ENCODE data around the gene PEX5.
A peak's percentile ranks its signal among the peaks of the same experiment; 100 is the strongest.

DNA sequence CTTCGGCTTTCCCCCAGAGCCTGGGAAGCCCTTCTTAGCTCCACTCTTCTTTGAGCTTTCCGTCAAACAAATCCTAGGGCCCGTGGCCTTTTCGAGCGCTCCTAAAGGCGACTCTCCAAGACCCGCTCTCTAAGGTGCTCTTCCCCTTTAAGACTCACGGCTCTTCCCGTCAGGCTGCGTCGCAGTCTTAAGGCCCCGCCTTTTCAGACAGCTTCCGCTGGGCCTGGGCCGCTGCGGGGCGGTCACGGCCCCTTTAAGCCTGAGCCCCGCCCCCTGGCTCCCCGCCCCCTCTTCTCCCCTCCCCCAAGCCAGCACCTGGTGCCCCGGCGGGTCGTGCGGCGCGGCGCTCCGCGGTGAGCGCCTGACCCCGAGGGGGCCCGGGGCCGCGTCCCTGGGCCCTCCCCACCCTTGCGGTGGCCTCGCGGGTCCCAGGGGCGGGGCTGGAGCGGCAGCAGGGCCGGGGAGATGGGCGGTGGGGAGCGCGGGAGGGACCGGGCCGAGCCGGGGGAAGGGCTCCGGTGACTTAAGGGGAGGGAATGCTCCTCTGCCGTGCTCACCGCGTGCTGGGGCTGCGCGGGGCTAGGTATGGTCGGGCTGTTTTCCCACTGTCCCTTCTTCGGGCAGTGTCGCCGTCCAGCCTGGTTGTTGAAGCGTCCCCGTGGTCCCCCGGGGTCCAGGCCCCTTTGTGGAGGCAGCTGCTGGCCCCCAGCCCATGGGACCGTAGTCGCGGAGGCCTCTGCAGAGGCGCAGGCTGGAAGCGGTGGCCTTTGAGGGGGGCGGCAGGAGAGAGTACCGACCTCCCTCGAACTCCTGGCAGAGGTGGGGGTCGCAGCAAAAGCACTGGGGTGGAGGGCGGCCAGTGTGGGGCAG lies at the start of gene PEX5:
- TF ChIP-seq CTCF (IDR thresholded peaks at IDR 0.05): peak in 2 of 12 donors; percentile 37 to 40
- peak in 1 of 2 donors; percentile 59 for TF ChIP-seq POLR2A (IDR thresholded peaks at IDR 0.05)

Measured in heart left ventricle (tissue), 13 donors.